HG03108 (cell line): Measurements from ENCODE around the gene RPTOR.
"Not testable (repeated sequence)": the region's sequence is repeated elsewhere in the genome, so short reads cannot be mapped to it uniquely, and the experiment has no call there.

Experiments used
- ATAC-seq: cut with Tn5 transposase; IDR thresholded peaks from one replicate; pipeline ENCODE4 v1.9.1; 2021; ENCODE audit warnings: moderate library complexity; ENCODE audit not compliant: unreplicated experiment

Gene RPTOR

DNA sequence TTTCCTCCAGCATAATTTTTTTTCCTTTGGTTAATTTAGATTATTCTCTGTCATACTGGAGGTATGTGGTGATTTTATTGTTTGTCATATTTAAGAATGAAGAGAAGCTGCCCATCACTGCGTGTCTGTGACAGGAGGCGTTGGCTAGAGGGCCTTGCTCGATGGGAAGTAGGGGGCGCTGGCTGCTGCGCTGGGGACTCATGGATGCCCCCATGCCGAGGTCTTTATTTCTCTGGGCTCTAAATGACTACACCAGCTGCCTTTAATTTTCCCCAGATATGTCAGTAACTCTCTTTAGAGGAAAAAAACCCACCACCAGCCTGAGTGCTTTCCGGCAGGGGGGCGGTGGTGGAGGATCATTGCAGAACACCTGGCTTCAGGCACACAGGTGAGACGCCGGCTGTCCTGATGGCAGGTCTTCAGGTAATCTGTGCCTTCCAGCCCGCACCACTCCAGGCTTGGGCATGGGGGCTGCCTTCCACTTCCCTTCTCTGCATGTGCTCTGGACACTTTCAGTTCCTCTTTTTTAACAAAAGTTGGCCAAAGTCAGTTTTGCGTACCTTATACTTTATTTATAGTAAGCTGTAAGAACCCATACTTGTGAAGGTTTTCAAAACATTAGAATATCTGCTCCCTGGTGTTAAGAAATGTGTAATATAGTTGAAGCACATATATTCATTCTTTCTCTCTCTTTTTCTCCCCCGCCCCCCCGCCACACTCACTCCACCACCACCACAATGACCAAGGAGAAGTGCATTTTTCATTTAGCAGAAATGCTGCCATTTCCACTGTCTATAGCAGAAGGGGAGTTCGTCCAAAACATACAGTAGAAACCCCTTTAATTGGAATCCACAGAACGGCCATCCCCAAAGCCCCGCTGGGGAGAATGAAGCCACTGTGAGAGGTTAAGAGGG lies 192.7 kb downstream of the RPTOR start:
- ATAC-seq = peak; percentile 72

DNA sequence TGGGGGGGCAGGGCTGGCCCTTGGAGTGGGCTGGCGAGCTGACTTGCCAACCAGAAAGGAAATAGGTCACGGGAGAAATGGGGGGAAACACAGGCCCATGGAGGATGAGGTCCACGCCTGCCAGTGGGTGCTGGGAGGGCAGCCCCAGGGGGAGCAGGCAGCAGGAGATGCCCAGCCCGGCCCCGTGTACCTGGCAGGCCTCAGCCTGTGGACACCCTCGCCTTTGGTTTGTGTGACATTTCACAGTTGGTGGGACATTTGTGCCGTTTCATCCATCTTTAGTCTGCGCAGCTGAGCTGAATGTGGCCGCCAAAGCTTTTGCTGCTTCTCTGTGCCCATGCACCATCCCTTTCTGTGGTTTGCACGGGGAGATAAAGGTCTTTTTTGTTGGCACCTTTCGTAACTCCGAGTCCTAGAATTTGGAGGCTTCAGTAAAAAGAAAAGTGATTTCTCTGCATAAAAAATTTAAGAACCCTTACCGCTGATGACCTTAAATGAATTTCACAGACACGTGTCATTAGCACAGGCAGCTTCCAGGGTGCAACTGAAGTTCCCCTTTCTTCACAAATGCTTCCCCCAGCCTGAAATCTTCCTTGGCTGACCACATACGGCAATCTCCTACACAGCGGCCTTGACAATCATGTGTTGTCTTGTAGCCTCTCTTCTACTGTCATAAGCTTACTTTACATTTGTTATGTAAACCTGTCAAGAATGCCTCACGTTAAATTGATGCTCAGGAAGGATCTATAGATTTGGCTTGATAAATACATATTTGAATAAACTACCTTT lies 193.6 kb downstream of the RPTOR start:
- no peak for ATAC-seq

DNA sequence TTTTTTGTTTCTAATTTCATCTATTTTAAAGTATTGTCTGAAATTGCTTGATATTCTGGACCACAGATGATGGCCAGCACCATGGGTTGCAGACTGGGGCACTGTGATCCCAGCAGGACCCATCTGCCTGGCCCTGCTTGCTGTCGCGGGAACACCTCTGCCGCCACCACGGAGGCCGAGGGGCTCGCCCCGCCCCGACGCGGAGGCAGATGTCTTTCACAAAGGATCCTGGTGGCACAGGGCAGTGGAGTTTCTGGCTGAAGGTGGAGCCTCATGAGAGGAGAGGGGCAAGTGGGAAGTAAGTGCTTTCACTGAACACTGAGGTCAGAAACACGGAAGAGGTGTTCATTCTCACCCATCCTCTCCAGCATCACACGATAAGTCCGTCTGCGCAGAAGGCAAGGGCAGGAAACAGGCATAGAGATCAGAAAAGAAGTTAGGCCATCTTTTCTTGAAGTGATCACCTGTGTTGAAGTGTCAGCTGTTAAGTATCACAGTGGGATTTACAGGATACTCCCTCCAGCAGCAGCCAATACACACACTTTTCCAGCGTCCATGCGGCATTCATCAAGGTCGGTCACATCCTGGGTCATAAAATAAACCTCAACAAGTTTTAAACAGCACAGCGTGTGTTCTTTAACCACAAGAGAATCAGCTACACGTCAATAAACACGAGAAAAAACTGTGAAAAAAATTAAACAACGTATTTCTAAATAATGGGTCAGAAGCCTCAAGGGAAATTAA lies 194.5 kb downstream of the RPTOR start:
- no peak for ATAC-seq

DNA sequence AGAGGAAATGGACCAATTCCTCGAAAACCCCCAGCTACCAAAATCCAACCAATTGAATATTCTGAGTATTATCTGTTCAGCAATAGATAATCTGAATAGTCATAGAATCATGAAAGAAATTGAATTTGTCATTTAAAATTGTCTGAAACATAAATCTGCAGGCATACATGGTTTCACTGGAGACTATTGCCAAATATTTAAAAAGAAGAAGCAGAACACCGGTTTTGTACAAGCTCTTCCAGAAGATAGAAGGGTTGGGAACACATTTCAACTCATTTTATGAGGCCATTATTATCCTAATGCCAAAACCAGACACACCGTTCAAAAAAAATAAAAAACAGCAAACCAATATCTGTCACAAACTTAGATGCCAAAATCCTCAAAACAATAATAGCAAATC lies 195.5 kb downstream of the RPTOR start:
- no peak for ATAC-seq

DNA sequence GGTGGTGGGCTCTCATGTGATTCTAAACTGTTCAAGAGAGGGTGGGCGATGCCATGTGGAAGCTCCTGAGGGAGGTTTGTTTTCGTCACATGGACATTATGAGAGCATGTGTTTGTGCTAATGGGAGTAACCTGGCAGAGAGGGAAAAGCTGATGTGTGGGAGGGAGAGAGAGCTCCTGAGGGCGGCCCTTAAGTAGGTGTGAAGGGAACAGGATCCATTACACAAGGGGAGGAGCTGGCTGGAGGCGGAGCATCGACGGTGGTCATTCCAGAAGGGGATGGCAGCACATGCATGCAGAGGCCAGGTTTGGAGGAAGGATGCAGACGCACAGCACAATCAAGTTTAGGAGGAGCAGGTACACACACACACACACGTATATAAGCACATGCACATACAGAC lies 197.5 kb downstream of the RPTOR start:
- no peak for ATAC-seq

DNA sequence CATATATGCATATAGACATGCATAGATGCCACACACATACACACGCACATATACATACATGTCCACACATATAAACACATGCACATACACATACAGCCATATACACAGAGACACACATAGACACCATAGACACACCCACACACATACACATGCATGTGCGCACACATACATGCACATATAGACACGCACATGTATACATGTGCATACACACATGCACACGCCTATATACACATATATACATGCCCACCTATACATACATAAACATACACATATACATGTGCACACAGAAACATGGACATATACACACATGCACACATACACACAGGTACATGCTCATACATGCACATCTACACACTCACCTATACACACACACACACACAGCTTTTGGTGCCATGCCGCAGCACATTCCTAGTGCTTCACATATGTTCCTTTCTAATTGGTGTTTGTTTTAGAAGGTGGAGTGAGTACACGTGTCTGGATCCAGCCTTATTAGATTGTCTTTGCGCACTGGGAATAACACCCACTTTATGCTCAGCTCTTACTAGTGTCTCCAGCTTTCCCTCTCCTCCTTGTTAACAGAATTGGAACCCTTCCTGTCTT lies 198.0 kb downstream of the RPTOR start:
- ATAC-seq = no peak

DNA sequence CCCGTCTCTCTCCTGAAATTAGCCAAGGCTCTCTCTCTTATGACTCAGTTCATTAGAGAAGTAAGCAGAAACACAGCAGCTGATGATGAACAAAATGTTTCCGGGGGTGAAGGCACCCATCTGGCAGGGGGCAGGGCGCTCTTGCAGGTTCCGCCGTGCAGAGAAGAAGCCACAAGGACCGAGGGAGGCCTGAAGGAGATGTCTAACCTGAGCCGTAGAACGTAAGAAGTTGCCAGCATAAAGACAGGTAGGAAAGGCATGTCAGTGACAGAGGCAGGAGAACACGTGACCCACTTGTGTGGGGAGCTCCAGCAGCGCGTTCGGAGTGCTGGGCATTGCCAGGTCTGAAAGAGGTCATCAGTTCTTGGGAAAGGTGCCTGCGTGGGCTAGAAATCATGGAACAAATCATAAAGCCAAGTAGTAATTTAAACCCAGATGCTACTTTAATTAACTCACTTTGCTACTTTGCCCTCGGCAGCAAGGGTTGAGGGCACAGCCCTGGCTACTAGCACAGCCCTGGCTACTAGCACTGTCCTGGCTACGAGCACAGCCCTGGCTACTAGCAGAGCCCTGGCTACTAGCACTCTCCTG lies 198.6 kb downstream of the RPTOR start:
- ATAC-seq = no peak

DNA sequence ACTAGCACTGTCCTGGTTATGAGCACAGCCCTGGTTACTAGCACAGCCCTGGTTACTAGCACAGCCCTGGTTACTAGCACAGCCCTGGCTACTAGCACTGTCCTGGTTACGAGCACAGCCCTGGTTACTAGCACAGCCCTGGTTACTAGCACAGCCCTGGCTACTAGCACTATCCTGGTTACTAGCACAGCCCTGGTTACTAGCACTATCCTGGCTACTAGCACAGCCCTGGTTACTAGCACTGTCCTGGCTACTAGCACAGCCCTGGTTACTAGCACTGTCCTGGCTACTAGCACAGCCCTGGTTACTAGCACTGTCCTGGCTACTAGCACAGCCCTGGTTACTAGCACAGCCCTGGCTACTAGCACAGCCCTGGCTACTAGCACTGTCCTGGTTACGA lies 199.3 kb downstream of the RPTOR start:
- ATAC-seq = not testable (repeated sequence)

DNA sequence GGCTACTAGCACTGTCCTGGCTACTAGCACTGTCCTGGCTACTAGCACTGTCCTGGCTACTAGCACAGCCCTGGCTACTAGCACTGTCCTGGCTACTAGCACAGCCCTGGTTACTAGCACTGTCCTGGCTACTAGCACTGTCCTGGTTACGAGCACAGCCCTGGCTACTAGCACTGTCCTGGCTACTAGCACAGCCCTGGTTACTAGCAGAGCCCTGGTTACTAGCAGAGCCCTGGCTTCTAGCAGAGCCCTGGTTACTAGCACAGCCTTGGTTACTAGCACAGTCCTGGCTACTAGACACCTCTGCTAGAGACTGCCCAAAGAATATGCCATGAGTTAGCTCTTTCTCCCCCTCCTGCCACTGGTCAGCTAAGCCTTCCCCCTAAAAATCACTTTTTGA lies 200.1 kb downstream of the RPTOR start:
- not testable (repeated sequence) for ATAC-seq

DNA sequence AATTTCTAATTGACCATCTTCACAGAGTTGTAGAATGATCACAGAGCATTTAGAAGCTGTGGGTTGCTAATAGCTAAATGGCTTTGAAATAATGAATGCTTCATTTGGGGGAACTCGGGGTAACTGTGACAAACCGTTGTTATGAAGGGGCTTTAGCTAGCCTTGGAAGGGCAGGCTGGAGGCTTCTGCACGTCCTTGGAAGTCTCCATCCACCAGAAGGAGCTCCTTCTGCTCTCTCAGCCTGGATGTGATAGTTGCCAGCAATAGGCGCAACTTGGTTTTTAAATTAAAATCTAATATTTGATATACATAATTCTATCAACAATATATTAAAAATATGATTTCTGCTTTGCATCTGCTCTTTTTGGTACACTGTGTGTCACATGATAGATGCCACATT lies 200.5 kb downstream of the RPTOR start:
- no peak for ATAC-seq

DNA sequence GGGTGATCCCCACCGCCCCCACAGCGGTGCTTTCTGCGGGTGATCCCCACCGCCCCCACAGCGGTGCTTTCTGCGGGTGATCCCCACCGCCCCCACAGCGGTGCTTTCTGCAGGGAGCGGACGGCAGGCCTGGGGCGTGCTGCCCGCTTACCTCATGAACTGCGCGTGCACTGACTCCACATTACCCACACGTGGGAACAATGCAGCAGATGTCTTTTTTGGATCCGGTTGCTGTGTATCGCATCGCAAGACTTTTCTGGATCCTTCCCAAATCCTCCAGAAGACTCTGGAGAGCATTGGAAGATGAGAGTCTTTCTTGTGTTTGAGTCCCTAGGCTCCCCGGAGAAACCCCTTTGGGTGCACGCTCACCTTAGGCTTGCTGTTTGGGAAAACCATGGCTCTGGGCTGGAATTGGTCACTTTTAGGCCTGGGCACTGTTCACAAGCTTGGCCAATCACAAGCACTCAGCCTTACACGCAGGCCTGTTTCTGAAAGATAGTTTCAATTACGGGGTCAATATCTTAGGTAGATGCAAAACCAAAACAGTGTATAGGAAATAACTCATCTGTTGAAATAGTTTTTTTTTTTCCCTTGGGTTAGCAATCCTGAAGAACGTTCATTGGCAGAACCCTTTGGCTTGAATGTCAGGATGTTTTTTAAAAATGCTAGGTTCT lies 201.8 kb downstream of the RPTOR start:
- no peak for ATAC-seq

DNA sequence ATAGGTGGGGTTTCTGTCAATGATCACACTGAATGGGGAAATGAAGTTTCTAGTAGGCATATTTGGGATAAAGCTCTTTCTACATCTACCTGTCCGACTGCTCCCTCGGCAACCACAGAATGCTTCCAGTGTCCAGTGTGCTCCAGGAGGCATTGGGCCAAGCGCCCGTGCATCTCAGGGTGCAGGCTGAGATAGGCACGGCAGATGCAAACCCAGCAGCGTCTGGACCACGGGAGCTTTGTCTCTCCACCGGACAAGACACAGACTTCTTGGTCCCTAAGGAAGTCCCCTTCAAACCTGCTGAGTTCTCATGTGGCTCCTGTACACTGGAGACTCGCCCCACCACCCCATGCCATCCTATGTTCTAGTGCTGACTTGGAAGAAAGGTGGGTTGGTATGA lies 202.8 kb downstream of the RPTOR start:
- no peak for ATAC-seq

DNA sequence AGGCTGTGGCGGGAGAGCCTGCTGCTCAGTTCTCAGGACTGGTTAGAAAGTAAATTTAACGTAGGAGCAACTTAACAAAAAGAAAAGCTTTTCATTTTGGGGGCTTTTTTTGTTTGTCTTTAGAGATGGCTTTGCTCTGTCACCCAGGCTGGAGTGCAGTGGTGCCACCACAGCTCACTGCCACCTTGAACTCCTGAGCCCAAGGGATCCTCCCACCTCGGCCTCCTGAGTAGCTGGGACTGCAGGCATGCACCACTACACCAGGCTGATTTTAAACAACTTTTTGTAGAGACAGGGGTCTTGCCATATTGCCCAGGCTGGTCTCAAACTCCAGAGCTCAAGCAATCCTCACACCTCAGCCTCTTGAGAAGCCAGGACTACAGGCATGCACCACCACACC lies 205.0 kb downstream of the RPTOR start:
- no peak for ATAC-seq

DNA sequence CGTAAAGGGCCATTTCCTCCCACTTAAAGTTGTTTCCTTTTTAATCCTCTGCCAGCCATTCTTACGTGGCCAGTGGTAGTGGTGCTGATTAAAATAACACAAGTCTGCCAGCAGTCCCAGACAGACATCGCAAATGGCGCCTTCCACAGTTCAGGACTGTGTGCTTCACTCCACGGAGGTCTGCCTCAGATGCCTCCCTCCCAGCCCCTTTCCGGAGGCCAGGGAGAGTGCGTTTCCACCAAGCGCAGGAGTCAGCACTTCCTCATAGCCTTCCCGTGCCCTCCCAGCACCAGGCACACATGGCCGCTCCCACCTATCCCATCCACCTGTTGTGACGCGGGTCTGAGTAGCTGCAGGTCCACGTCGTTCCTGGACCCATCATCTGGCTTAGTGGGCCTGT lies 205.6 kb downstream of the RPTOR start:
- no peak for ATAC-seq

DNA sequence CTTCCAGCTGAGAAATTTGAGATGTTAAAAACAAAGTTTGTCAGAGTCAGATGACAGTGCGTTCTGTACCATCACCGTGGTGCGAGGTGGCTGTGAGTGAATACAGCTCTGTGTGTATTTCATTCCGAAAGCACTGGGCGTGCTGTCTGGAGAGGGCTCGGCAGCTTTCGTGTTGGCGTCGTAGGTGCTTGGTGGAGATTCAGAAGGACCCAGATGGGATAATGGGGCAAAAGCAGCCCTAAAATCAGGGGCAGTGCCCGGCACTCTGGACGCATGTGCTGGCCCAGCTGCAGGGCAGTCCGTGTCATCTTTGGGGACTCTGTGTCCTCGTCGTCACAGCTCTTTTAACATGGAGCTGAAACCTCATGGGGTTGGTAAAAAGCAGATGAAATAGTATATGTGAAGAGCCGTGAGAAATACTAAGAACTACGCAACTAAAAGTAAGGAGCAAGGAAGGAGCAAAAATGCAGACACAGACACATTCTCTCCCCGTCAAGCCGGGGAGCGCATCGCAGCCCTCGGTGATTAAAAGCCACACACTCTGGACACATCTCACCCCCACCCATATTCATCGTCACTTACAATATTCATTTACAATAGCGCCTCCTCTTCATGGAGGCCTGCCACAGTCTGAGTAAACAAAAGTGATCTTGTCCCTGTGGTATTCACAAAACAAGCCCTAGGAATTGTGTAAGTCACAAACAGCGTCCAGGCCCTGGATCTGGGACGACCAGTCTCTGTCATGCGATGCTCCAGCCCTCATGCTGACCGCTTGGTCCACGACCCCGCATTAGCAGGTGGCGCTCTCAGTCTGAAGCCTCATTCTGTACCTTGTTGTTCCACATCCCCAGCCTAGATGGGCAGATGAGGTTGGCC lies 206.7 kb downstream of the RPTOR start:
- no peak for ATAC-seq

DNA sequence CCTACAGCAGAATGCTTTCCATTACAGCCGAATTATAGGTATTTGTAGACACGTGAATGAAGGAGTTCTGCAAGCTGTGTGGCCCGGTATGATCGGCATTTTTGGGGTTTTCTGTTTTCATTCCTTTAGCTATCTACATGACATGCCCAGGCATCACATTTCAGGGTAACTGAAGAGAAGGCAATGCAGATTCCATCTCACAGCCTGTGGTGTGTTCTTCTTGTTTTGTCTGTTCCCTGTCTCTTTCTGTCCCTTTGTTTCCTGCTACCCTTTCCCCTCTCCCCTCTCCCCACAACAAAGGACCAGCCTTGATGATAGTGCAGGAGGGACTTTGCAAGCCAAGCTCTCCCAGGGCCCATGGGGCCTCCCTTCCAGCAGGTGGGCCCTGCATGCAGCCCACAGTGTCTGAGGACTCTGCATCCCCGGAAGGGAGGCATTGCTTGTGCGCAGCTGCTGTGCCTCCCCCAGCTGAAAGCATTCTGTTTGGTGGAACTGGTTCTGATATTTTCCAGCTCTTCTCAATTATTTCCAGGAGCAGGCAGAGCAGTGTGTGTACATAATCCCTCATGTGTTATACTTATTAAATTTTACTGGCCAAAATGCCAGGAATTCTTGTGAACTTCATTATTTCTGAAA lies 207.4 kb downstream of the RPTOR start:
- no peak for ATAC-seq

DNA sequence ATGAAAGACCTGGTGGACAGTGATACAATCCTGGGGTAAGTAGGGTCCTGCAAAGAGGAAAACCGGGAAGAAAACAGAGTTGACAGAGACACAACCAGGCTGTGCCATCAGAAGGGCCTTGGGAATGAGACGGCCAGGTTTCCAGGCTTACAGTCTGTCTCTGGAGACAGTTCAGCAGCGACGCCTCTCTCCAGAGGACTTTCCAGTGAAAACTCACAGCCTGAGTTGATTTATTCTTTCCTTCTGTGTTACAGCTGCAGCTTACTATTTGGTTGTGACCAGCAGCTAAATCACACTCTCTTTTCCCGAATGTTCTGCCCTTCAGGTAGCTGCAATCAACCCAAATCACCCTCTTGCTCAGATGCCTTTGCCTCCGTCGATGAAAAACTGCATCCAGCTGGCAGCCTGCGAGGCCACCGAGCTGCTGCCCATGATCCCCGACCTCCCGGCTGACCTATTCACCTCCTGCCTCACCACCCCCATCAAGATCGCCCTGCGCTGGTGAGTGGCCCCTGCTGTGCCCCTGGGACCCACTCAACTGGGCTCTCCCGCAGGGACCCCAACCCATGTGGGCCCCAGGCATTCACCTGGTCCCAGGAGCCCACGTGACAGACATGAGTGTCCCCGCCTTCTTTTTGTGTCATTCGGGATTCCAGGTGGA lies 209.2 kb downstream of the RPTOR start:
- no peak for ATAC-seq

DNA sequence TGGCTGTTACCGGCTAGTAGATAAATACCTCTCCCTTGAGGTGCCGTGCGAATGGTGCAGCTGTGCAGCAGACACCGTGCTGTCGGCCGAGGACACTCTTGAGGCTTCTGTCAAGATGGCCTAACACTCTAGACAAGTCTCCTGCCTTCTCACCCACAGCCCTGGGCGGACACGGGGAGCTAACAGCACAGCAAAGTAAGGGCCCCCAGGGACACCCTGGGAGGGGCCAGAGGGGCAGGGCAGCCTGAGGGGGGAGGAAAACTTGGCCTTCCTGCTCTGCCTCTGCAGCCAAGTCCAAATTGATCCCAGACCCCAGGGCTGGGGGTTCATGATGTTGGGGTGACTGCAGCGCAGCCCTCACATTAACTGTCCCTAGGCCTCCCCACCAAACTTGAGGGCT lies 210.2 kb downstream of the RPTOR start:
- ATAC-seq = no peak
